Lower leg skin (tissue), 4 donors: ENCODE results near the gene ABI2. TPM values are rescaled to one million over a fixed set of nuclear protein-coding genes. Genes with fewer than 3 reads are reported as not detected.
"Not testable (repeated sequence)": the region's sequence is repeated elsewhere in the genome, so short reads cannot be mapped to it uniquely, and the experiment has no call there.

Source experiments
- DNase-seq, 2 donors: peaks; one replicate each; pipeline ENCODE4 v3.0.0-alpha.2; 2019; ENCODE audit warnings: low spot score in 2 of 2
- H3K4me3 ChIP-seq: fragments of 200-600 bp; sonication (generic); 2 replicates; pipeline ENCODE4 v1.5.1; 2017; ENCODE audit warnings: mild to moderate bottlenecking, low read depth; ENCODE audit not compliant: poor library complexity, severe bottlenecking
- CTCF ChIP-seq, 3 donors: fragments of 450-650 bp; IDR thresholded peaks; one replicate each; pipeline ENCODE4 v1.5.1; 2016; ENCODE audit warnings: antibody characterized with exemption in 3 of 3, mild to moderate bottlenecking in 3 of 3, moderate library complexity in 2 of 3
- POLR2A ChIP-seq, 2 donors: fragments of 450-650 bp; IDR thresholded peaks; one replicate each; pipeline ENCODE4 v1.6.1; 2016 to 2017; ENCODE audit warnings: antibody characterized with exemption in 2 of 2, mild to moderate bottlenecking in 1 of 2, moderate library complexity in 1 of 2
- WGBS, 2 donors: methylation state at CpG; one replicate each; pipeline ENCODE4 v1.1.5; 2018; 5-methylcytosine and 5-hydroxymethylcytosine counted together
- intact Hi-C: fragments of 100-400 bp; cut with DNase I; formaldehyde crosslinking; loops from one replicate; pipeline ENCODE4 v1.15.0; 2023; ENCODE audit warnings: low total_unique reads
- total RNA-seq, 4 donors: library from RNA; depleted of rRNA; stranded (reverse); fragments of >200 nt; gene quantifications; one replicate each; pipeline ENCODE4 v1.1.0, GENCODE V29; 2016

ABI2 gene
- total RNA-seq, 4 donors from 2014 or later: 5.4 to 23.5 (median 19.1) TPM

- no peak overlapping the region for H3K4me3 ChIP-seq
- no peak for TF ChIP-seq CTCF (IDR thresholded peaks at IDR 0.05)
- no peak for TF ChIP-seq POLR2A (IDR thresholded peaks at IDR 0.05)
- DNase-seq: no peak
- intact Hi-C loops: no loop called here
- WGBS, 2 donors: 87 to 91% methylated on average over 4 of the region's 4 CpGs
Observed at GRCh38 chr2:203338322-203338721, 10.1 kb downstream of the ABI2 start.

- intact Hi-C loops: no loop called here
- no peak overlapping the region for H3K4me3 ChIP-seq
- WGBS, 2 donors: 82 to 84% methylated on average over 6 of the region's 6 CpGs
- no peak for DNase-seq
- TF ChIP-seq CTCF (IDR thresholded peaks at IDR 0.05): no peak
- TF ChIP-seq POLR2A (IDR thresholded peaks at IDR 0.05): no peak
Observed at GRCh38 chr2:203340791-203341487, 12.7 kb downstream of the ABI2 start.

GRCh38 chr2:203341741-203342310, 13.6 kb downstream of the ABI2 start:
- intact Hi-C loops: no loop called here
- WGBS, 2 donors: 63 to 66% methylated on average over 2 of the region's 2 CpGs
- no peak overlapping the region for H3K4me3 ChIP-seq
- no peak for TF ChIP-seq CTCF (IDR thresholded peaks at IDR 0.05)
- TF ChIP-seq POLR2A (IDR thresholded peaks at IDR 0.05): no peak
- DNase-seq: no peak

GRCh38 chr2:203342374-203342773, 14.2 kb downstream of the ABI2 start:
- H3K4me3 ChIP-seq, intact Hi-C loops, DNase-seq: not testable (repeated sequence)
- WGBS, 2 donors: 98 to 99% methylated on average over 4 of the region's 4 CpGs

GRCh38 chr2:203344667-203345066, 16.5 kb downstream of the ABI2 start:
- intact Hi-C loops: no loop called here
- TF ChIP-seq POLR2A (IDR thresholded peaks at IDR 0.05): no peak
- WGBS, 2 donors: 96 to 97% methylated on average over 12 of the region's 12 CpGs

GRCh38 chr2:203346612-203347011, 18.4 kb downstream of the ABI2 start:
- no peak for TF ChIP-seq POLR2A (IDR thresholded peaks at IDR 0.05)
- no peak for TF ChIP-seq CTCF (IDR thresholded peaks at IDR 0.05)
- intact Hi-C loops: no loop called here
- no peak overlapping the region for H3K4me3 ChIP-seq
- WGBS, 2 donors: 83 to 90% methylated on average over 1 of the region's 1 CpG
- DNase-seq: no peak

More at GRCh38 chr2:203344667-203345066, 16.5 kb downstream of the ABI2 start:
- no peak for DNase-seq
- H3K4me3 ChIP-seq: no peak overlapping the region

- intact Hi-C loops: no loop called here
- 77 to 86% methylated on average over 4 of the region's 4 CpGs for WGBS, 2 donors
- H3K4me3 ChIP-seq: no peak overlapping the region
- DNase-seq: no peak
- TF ChIP-seq CTCF (IDR thresholded peaks at IDR 0.05) (no peak), POLR2A (IDR thresholded peaks at IDR 0.05) (no peak)
Observed at GRCh38 chr2:203347375-203347774, 19.2 kb downstream of the ABI2 start.
